ENCODE data around the gene GPR137B.

Gene GPR137B

DNA sequence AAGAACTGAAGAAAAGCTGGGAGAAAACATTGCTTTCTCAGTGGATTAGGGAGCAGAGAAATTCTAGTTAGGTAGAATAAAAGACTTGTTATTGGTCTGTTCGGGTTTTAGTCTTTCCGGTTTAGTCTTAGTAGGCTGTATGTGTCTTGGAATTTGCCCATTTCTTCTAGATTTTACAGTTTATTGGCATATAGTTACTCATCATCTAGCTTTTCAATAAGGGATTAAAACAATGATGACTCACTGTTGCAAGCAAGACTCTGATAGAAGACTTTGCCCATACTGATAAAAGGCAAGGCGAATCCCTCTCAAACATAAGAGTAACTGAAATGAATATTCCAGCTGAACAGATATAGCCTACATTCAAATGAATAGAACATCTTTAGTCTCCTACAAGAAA is 62.3 kb downstream of the GPR137B start:
- DNase-seq, result no peak

DNA sequence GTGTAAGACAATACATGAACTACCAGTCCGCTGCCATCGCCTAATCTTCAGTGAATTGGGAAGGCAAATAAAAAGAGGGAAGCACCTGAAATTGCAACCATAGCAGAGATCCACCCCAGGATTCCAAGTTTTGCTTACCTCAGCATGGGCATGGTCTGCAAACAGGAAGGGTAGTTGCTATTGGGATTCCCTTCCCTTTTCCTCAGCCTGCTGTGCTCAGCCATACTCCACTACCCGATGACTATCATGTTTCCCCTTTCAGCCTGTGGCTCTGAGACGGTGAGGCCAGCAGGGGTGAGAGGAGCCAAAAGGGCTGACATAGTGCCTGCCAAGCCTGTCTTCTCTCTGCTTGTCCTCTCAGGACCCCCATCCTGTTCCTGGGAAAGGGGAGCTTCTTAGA is 64.2 kb downstream of the GPR137B start:
- DNase-seq, result no peak

DNA sequence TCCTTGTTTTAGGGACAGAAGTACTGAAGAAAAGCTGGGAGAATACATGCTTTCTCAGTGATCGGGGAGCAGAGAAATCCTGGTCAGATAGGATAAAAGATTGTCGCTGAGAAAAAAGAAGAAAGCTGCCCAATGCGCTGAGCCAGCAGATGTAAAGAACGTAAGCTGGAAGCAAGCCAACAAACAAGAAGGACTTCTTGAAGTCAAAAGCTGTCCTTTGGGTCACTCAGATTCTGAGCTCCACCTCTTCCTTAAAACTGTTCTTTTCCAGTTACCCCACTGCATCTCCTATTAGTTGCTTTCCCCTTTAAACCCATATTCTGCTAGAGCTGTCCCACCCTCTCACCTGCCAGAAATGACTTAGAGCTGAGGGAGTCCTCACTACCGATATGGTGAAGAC is 64.8 kb downstream of the GPR137B start:
- DNase-seq, result no peak

DNA sequence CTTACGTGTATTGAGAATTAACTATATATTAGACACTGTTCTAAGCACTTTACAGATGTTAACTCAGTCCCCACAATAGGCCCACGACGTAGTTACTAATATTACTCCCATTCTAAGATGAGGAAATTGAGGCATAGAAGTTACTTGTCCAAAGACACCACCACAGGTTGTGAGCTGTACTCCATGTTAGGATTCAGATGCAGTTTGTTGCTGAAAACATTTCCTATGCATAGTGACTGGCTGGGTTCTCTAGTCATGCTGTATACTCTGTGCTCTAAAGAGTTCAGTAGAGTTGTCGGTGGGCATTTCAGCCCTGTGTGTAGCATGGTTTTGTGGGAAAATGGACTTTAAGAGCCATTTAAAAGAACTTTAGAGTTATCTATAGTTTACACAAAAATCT is 65.2 kb downstream of the GPR137B start:
- DNase-seq, result no peak

DNA sequence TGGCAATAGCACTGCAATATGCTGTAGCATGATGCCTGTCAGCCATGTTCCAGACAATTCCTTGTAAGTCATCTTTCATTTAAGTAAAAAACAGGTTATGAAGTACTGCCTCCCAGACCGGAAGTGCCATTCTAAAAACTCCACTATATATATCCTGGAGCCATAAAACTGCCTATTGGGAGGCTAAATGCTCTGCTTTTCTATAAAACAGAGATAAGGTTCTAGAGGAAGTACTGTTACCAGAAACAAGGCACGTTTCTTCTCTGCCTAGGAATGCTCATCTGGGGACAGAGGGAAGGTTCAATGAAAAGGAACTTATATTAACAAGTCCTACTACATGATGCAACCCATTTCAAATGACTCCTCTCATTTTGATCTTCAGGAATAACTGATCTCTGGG is 66.8 kb downstream of the GPR137B start:
- DNase-seq, result no peak

DNA sequence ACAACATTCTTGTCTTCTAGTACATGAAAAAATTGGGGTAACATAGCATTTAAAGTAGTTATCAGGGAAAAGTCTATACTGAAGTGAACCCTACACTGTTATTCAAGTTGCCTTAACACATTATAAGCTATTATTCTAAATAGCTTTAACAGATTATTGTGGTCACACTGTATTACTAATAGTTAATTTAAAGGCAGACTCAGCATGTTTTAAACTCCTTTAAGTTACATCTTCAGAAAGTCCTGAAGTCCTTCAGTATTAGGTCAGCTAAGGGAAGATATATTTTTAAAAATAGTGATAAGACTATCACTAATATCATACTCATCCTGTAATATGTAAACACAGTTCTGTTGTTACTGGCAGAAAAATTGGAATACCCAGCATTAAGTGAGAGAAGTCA is 67.4 kb downstream of the GPR137B start:
- DNase-seq, result no peak

DNA sequence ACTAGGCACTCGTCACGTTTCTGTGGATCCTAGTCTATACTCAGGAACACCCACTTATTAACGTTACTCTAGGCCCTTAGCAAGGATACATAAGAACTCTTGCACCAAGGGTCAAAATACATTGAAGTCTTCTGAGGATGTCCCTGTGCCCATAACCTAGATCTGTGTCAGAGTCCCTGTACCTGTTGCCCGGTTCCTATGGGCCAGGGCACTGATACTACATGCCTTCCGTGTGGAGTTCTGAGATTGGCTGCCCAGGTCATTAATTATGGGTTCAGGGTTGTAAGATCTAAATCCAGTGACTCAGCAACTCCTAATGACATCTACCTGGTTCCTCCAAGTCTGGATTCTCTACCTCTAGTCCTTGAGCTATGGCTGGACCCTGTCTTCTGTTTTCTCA is 69.5 kb downstream of the GPR137B start:
- no peak for DNase-seq

DNA sequence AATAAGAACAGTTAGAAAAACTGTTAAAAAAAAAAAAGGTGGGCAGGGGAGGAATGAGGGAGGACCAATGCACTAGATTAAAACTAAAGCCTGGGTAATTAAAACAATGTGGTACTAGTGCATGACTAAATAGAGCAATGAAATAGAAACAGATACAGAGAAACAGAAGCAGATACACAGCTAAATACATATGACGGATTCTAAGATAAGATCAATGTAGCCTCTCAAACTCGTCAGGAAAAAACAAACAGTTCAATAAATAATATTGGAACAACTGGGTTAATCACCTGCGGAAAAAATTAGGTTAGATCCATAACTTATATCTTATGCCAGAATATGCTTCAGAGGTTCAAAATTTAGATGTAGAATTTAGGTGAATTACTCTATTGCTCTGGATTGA is 71.2 kb downstream of the GPR137B start:
- DNase-seq, result no peak

DNA sequence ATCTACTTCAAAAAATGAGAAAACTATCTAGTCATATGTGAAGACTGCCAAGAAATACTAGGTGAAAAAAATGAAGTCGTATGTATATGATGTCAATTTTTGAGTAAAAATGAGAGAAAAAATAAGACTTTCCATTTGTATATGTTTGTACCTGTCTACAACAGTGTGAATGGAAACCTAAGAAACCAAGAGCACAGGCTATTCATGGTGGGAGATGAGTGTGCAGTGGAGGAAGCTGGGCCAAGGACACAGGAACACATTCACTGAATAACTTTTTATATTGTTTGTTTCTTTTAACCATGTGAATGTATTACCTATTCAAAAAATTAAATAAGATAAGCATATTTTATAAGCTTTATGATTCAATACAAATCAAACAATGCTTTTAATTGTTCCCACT is 72.4 kb downstream of the GPR137B start:
- DNase-seq, result no peak

DNA sequence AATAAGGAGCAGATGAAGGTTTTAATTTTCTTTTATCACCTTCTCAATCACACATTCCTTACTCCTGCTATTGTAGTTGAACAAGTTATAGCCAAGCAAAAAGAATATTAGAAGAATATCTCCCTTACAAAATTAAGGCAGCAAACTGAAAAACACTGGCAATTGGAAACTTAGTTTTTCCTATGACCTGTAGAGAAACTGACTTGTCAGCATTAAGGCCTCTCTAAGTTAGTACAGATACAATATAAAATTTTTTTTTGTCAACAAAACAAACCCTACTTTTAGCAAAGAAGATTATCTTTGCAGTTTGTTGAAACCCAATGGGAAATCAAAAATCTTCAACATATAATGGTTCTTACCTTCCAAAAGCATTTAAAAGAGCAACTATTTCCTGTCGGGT is 78.1 kb downstream of the GPR137B start:
- DNase-seq, result no peak

DNA sequence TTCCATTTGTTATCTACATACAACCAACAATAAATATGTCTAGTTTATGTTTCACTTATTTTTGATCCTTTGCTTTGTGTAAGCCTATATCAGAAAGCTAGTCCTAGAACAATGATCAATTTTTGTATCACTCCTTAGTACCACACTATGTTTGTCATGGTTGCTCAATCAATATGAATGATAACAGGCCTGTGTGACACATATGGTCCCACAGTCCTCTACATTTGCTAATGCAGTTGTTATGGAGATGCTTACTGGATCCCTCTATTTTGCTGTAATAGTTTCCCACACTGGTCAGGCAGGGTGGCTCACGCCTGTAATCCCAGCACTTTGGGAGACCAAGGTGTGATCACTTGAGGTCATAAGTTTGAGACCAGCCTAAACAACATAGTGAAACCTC is 80.3 kb downstream of the GPR137B start:
- DNase-seq, result no peak

DNA sequence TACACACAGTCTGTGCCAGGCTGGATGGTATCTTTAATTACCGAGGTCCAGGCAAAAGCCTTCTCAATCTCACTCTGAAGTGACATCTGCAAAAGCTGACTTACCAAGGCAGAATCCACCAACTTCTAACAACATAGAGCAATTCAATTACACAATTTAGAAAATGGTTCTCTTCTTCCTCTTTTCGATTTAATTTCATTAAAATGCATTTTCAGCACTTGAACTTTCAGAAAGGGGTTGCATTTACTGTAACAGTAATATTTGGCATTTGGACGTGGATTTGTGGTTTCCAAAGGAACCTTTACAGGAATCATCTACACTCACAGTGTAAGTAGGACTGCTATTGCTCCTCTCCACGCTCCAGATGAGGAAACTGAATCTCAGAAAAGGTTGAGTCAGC is 86.1 kb downstream of the GPR137B start:
- no peak for DNase-seq

DNA sequence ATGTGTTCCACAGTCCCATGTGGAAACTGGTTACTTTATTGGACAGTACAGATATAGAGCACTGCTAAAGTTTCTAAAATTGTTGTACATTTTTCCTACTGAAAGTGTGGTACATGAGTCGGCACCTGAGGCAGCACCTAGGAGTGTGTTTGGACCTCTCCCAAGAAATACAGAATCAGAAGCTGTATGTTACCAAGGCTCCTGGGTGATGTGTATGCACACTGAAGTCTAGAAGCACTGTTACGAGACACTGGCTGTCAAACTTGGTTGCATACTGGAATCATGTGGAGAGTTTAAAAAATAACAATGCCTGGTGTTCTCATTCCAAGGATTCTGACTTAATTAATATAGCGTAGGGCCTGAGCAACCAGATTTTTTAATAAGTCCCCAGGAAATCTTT is 92.8 kb downstream of the GPR137B start:
- DNase-seq, result no peak

DNA sequence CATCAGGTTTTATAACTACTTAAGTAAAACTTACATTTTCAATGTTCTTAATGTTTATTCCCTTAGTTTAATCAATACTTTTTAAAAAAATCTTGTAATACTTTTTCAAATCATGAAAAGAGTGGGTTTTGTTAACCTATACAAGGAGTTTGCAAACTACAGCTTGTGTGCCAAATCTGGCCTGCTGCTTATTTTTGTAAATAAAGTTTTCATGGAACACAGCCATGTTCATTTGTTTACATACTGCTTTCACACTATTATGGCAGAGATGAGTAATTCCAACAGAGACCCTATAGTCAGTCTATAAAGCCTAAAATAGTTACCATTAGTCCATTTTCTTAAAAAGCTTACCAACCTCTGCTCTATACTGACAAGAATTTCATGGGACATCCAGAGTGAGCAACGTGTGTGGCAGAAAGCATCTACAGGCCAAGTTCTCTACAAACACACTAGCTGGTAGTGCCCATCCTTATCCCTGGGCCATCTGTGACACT is 96.8 kb downstream of the GPR137B start:
- no peak for DNase-seq

DNA sequence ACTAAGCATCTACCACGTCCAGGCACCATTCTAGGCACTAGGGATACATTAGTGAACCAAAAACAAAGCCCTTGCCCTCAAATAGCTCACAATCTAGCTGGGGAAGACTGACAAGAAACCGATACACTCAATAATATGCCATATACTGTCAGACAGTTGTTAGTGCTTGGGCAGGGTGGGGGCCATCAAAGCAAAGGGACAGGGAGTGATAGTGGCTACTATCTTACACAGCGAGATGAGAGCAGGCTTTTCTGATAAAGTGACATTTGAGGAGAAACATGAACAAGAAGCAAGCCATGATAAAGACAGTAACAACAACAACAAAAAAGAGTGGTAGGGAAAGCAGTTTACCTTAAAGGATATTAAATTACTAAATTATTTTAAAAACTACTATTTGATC is 98.3 kb downstream of the GPR137B start:
- DNase-seq, result no peak

DNA sequence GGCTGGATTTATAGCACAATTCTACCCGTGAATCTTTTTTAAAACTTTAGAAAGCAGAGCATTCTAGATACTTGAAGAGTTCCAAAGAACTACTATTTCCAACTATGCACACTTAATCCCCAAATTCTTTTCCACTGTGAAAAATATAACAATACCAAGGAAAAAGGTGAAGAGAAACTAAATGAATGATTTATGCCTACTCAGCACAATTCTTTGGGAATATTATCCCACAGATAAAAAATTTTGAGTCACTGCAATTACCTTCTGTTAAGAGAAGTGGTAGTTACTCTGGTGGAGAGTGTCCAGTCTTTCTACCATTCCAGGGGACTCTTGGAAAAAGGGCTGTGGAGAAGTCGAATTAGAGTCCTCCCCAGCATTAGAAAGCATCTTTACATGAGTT is 100.2 kb downstream of the GPR137B start:
- no peak for DNase-seq

DNA sequence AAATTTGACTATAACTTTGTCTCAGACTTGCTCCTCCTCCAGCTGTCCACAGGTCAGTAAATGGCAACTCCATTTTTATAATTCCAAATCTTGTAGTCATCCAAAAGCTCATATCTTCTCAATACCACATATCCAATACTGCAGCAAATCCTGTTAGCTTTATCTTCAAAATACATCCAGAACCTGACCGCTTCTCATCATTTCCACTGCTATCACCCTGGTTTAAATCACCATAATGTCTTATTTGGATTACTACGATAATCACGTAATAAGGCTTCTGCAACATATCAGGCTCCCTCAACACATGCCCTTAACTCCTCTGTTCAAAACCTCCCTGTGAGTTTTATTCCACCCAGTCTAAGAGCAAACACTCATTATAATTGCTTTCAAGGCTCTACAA is 104.9 kb downstream of the GPR137B start:
- no peak for DNase-seq

DNA sequence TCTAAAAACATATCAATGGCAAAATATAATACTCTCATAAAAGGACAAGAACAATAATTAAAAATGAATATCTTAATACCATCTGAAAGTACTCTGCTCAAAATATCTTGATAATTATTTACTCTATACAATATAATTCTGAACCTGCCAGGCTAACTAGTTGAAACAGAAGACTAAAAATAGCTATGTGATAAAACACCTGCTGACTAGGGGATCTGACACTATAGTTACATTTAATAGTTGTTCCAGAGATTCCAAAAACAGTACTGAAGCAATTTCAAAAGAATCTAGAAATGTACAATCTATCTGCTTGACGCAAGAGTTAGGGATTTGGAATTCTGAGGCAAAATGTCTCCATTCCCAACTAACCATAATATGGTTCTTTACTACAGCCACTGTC is 109.2 kb downstream of the GPR137B start:
- no peak for DNase-seq

DNA sequence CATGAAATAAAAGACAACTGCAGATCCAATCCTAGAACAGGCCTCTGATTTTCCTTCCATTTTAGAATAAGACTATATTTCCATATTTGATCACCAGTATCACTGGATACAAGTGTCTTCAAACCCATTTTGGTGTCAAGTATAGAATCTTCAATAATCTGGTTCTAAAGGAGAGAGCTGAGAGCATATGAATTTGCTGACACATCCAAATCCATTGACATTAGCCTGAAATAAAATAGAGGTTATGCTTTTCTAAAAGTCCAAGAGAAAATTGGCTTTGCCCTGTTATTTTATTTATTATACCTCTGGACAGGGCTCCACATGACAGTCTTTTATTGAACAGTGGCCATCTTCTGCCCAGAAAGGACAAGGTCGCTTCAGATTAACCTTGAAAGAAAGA is 110.8 kb downstream of the GPR137B start:
- no peak for DNase-seq

DNA sequence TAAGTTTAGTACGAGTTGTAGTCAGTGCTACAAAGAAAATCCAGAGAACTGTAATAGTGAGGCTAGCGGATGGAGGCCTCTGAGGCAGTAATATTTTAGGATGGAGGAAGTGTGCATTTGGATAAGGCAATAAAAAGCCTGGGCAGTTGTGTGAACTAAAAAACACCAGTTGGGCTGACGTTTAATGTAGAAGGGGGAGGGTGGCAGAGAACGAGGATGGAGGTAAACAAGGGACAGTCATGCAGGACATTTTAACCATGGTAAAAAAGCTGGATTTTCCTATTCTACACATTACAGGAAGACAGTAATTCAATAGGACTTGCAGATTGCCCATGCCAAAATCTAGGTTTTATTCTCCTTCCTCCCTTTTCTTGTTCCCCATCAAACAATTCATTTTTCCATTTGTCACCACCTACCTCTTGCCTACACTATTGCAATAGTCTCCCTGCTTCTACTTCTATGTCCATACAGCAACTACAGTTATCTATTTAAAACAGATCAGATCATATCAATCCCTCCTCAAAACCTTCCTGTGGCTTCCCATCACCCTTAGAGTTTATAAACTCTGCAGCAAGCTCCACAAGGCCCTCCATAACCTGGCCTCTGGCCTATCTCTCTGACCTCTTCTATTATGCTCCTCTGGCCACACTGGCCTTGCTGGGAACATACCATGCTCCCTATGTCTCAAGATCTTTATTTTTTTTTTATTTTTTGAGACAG is 111.7 kb downstream of the GPR137B start:
- DNase-seq, result no peak

DNA sequence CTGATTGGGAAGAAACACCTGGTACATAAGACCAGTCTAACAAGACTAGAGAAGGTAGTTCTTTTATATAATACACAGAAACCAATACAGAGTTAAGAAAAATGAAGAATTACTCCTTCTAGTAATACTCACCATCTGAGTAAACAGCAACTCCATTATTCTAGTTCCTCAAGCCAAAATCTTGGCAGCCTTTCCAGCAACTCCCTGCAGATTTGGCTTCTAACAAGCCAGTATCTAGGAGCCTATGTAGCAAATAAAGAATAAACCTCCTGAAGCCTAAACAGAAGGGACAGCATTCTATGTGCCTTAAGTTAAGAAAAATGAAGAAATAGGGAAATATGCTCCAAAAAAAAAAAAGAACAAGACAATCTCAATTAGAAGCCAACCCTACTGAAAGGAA is 114.9 kb downstream of the GPR137B start:
- DNase-seq, result no peak

DNA sequence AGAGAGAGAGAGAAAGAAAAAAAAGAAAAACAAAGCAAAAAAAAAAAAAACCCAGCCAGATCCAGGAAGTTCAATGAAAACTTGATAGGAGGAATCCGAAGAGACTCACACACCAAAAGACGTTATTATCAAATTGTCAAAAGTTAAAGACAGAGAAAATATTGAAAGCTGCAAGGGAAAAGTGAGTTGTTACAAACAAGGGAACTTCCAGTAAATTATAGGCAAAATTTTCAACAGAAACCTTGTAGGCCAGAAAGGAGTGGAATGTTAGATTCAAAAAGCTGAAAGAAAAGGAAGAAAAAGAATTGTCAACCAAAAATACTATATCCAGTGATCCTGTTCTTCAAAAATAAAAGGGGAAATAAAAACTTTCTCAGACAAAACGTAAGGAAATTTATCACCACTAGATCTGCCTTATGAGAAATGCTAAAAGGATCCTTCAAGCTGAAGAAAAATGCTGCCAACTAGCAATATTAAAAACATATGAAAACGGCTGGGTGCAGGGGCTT is 115.8 kb downstream of the GPR137B start:
- no peak for DNase-seq

Measured in amniotic stem cell (primary cell).